H1 (cell line): ENCODE data around the gene ALPL. TPM values are rescaled to one million over a fixed set of nuclear protein-coding genes. Genes with fewer than 3 reads are reported as not detected.

Source experiments
- ASH2L ChIP-seq: fragments of 200-600, 300-600 bp; sonication (generic); IDR thresholded peaks from one replicate; pipeline ENCODE4 v1.7.1; 2017; ENCODE audit warnings: low read length
- SIRT6 ChIP-seq: IDR thresholded peaks from one replicate; pipeline ENCODE4 v1.7.1; 2012; ENCODE audit warnings: low read length, inconsistent platforms
- SIX5 ChIP-seq: IDR thresholded peaks from 2 replicates; pipeline ENCODE4 v1.6.1; 2011; ENCODE audit warnings: mild to moderate bottlenecking, low read depth, low read length
- polyA plus RNA-seq, 7 experiments: library from polyadenylated mRNA; depleted of rRNA in 3 of 7; stranded (reverse) in 5 of 7; unstranded in 2 of 7; fragments of >200 nt in 5 of 7; fragments of 200-250 nt in 2 of 7; gene quantifications; 1 replicate in 5 of 7; 2 replicates in 1 of 7; 4 replicates in 1 of 7; pipeline versions ENCODE4 v1.2.1 to v1.2.3, GENCODE V29; 2011 to 2013; ENCODE audit warnings: missing spikeins in 2 of 7, mixed read lengths in 2 of 7
- total RNA-seq: library from RNA; stranded (reverse); fragmentation: NEBNext Ultra II Directional; extraction: Animal tissue kit (Norgen Biotek cat#: 25700); gene quantifications from 2 replicates; pipeline ENCODE4 v1.2.1, GENCODE V29; 2021

The ALPL gene
- total and polyA plus RNA-seq, 2 of the 8 experiments (the other 6 are each of a cell fraction or from before 2014, with no cell fraction given), result 175 to 362 TPM

GRCh38 chr1:21572735-21573277 is 63.6 kb downstream of the ALPL start (continued):
- TF ChIP-seq SIRT6 (no peak), ASH2L (no peak), SIX5 (no peak)
